ENCODE results near the gene EXT2.

Gene EXT2

GRCh38 chr11:44171518-44171917 lies 76.0 kb downstream of the EXT2 start:
- DNase-seq (ENCODE audit: low read depth): no peak
- TF ChIP-seq CTCF (IDR thresholded peaks at IDR 0.05; ENCODE audit: low read depth, low read length, missing control alignments): no peak

GRCh38 chr11:44172966-44173365 lies 77.5 kb downstream of the EXT2 start:
- no peak overlapping the region for H3K4me3 ChIP-seq (ENCODE audit: low read depth, low read length)
- no peak for DNase-seq (ENCODE audit: low read depth)
- TF ChIP-seq CTCF (IDR thresholded peaks at IDR 0.05; ENCODE audit: low read depth, low read length, missing control alignments): no peak

More at GRCh38 chr11:44171518-44171917, 76.0 kb downstream of the EXT2 start:
- H3K4me3 ChIP-seq (ENCODE audit: low read depth, low read length): no peak overlapping the region

- no peak for DNase-seq (ENCODE audit: low read depth)
- H3K4me3 ChIP-seq (ENCODE audit: low read depth, low read length): no peak overlapping the region
- no peak for TF ChIP-seq CTCF (IDR thresholded peaks at IDR 0.05; ENCODE audit: low read depth, low read length, missing control alignments)
Observed at GRCh38 chr11:44174842-44175241, 79.4 kb downstream of the EXT2 start.

GRCh38 chr11:44176546-44177213 lies 81.2 kb downstream of the EXT2 start:
- no peak for TF ChIP-seq CTCF (IDR thresholded peaks at IDR 0.05; ENCODE audit: low read depth, low read length, missing control alignments)
- DNase-seq (ENCODE audit: low read depth): no peak
- H3K4me3 ChIP-seq (ENCODE audit: low read depth, low read length): no peak overlapping the region

GRCh38 chr11:44177905-44178304 lies 82.4 kb downstream of the EXT2 start:
- no peak for TF ChIP-seq CTCF (IDR thresholded peaks at IDR 0.05; ENCODE audit: low read depth, low read length, missing control alignments)
- no peak for DNase-seq (ENCODE audit: low read depth)
- H3K4me3 ChIP-seq (ENCODE audit: low read depth, low read length): no peak overlapping the region

- no peak for DNase-seq (ENCODE audit: low read depth)
- no peak overlapping the region for H3K4me3 ChIP-seq (ENCODE audit: low read depth, low read length)
- TF ChIP-seq CTCF (IDR thresholded peaks at IDR 0.05; ENCODE audit: low read depth, low read length, missing control alignments): no peak
Observed at GRCh38 chr11:44178381-44178780, 82.9 kb downstream of the EXT2 start.

- H3K4me3 ChIP-seq (ENCODE audit: low read depth, low read length): no peak overlapping the region
- no peak for TF ChIP-seq CTCF (IDR thresholded peaks at IDR 0.05; ENCODE audit: low read depth, low read length, missing control alignments)
- no peak for DNase-seq (ENCODE audit: low read depth)
Observed at GRCh38 chr11:44179173-44179572, 83.7 kb downstream of the EXT2 start.

Measured in GM12864 (cell line).